ENCODE data around the gene TMEM272. TPM values are rescaled to one million over a fixed set of nuclear protein-coding genes. Genes with fewer than 3 reads are reported as not detected.

Gene TMEM272
- total RNA-seq, 1 experiment from 2014 or later, result not detected

Other genes starting within 250 kb of the TMEM272 start
- 3.2 and 3.6 TPM in 2 replicates for gene DHRS12, start 41.0 kb downstream of the TMEM272 start, total RNA-seq (2014; rRNA removed)
- not detected in 2 replicates for gene CCDC70, start 16.8 kb upstream of the TMEM272 start, total RNA-seq (2014; rRNA removed)
- gene ATP7B, start 166.3 kb upstream of the TMEM272 start, total RNA-seq (2014; rRNA removed), result 1.7 and 1.8 TPM in 2 replicates
- gene ALG11, start 167.2 kb upstream of the TMEM272 start, total RNA-seq (2014; rRNA removed), result 12.8 and 18.4 TPM in 2 replicates
- 9.6 and 12.2 TPM in 2 replicates for gene UTP14C, start 179.5 kb upstream of the TMEM272 start, total RNA-seq (2014; rRNA removed)

All from LHCN-M2 (cell line).